ENCODE data around the gene KRT72. TPM values are rescaled to one million over a fixed set of nuclear protein-coding genes. Genes with fewer than 3 reads are reported as not detected.

The KRT72 gene
- polyA plus RNA-seq, 1 donor (not counting 4 experiments of a cell fraction or from before 2014, with no cell fraction given): not detected

GRCh38 chr12:52602552-52602951 lies 1.3 kb upstream of the KRT72 start:
- FAIRE-seq: no peak
- DNase-seq (ENCODE audit: low read depth, low spot score): no peak
- dilution Hi-C loops (cut with MboI; ENCODE audit: extremely low pct_ligation_motif_present, low sequenced_read_pairs): no loop called here

GRCh38 chr12:52601671-52602070 lies 408 bp upstream of the KRT72 start:
- no peak overlapping the region for H3K27ac ChIP-seq (ENCODE audit: control insufficient read depth, insufficient read depth, low read length)
- TF ChIP-seq CTCF (optimal IDR thresholded peaks at IDR 0.05 in 1 of 3, IDR thresholded peaks at IDR 0.05 in 1 of 3, conservative IDR thresholded peaks at IDR 0.05 in 1 of 3; ENCODE audit: extremely low read depth in 1 of 3, insufficient read depth in 2 of 3, low read length in 3 of 3): no peak
- TF ChIP-seq EZH2 (IDR thresholded peaks at IDR 0.05; ENCODE audit: low read length): no peak
- H3K9me1 ChIP-seq (ENCODE audit: control insufficient read depth, extremely low read depth, insufficient read depth, low read length): no peaks in the 10 kb centered on the region
- H3K4me2 ChIP-seq (ENCODE audit: control insufficient read depth, extremely low read depth, insufficient read depth, low read depth, low read length): no peak overlapping the region
- no peak for FAIRE-seq
- H3K79me2 ChIP-seq (ENCODE audit: control insufficient read depth, insufficient read depth, low read length): no peaks in the 10 kb centered on the region
- dilution Hi-C loops (cut with MboI; ENCODE audit: extremely low pct_ligation_motif_present, low sequenced_read_pairs): no loop called here
- H3K4me1 ChIP-seq (ENCODE audit: control insufficient read depth, extremely low read depth, insufficient read depth, low read length): no peaks in the 10 kb centered on the region
- no peak overlapping the region for H2AFZ ChIP-seq (ENCODE audit: control insufficient read depth, low read length)
- no peaks in the 10 kb centered on the region for H4K20me1 ChIP-seq (ENCODE audit: control insufficient read depth, extremely low read depth, insufficient read depth, low read length)
- peaks cover 44% of the 10 kb centered on the region for H3K27me3 ChIP-seq (ENCODE audit: control insufficient read depth, extremely low read depth, insufficient read depth, low read length)
- H3K36me3 ChIP-seq (ENCODE audit: control insufficient read depth in 2 of 2, extremely low read depth in 1 of 2, insufficient read depth in 2 of 2, low read length in 2 of 2): no peaks in the 10 kb centered on the region
- H3K9me3 ChIP-seq (ENCODE audit: control insufficient read depth, low read depth, low read length): no peaks in the 10 kb centered on the region
- H3K4me3 ChIP-seq (ENCODE audit: control insufficient read depth in 2 of 3, extremely low read depth in 1 of 3, insufficient read depth in 2 of 3, low read depth in 1 of 3, low read length in 3 of 3): no peak overlapping the region
- H3K9ac ChIP-seq (ENCODE audit: control insufficient read depth, extremely low read depth, insufficient read depth, low read length): no peak overlapping the region
- DNase-seq (ENCODE audit: low read depth, low spot score): no peak

More at GRCh38 chr12:52602552-52602951, 1.3 kb upstream of the KRT72 start:
- no peak overlapping the region for H3K27ac ChIP-seq (ENCODE audit: control insufficient read depth, insufficient read depth, low read length)
- H3K9me3 ChIP-seq (ENCODE audit: control insufficient read depth, low read depth, low read length): no peaks in the 10 kb centered on the region
- no peak overlapping the region for H3K4me3 ChIP-seq (ENCODE audit: control insufficient read depth in 2 of 3, extremely low read depth in 1 of 3, insufficient read depth in 2 of 3, low read depth in 1 of 3, low read length in 3 of 3)
- TF ChIP-seq CTCF (optimal IDR thresholded peaks at IDR 0.05 in 1 of 3, IDR thresholded peaks at IDR 0.05 in 1 of 3, conservative IDR thresholded peaks at IDR 0.05 in 1 of 3; ENCODE audit: extremely low read depth in 1 of 3, insufficient read depth in 2 of 3, low read length in 3 of 3) (no peak), EZH2 (IDR thresholded peaks at IDR 0.05; ENCODE audit: low read length) (no peak)
- no peak overlapping the region for H3K9ac ChIP-seq (ENCODE audit: control insufficient read depth, extremely low read depth, insufficient read depth, low read length)
- H3K4me2 ChIP-seq (ENCODE audit: control insufficient read depth, extremely low read depth, insufficient read depth, low read depth, low read length): no peak overlapping the region
- no peaks in the 10 kb centered on the region for H4K20me1 ChIP-seq (ENCODE audit: control insufficient read depth, extremely low read depth, insufficient read depth, low read length)
- H3K4me1 ChIP-seq (ENCODE audit: control insufficient read depth, extremely low read depth, insufficient read depth, low read length): no peaks in the 10 kb centered on the region
- peaks cover 44% of the 10 kb centered on the region for H3K27me3 ChIP-seq (ENCODE audit: control insufficient read depth, extremely low read depth, insufficient read depth, low read length)
- no peaks in the 10 kb centered on the region for H3K36me3 ChIP-seq (ENCODE audit: control insufficient read depth in 2 of 2, extremely low read depth in 1 of 2, insufficient read depth in 2 of 2, low read length in 2 of 2)
- H2AFZ ChIP-seq (ENCODE audit: control insufficient read depth, low read length): no peak overlapping the region
- H3K79me2 ChIP-seq (ENCODE audit: control insufficient read depth, insufficient read depth, low read length): no peaks in the 10 kb centered on the region
- H3K9me1 ChIP-seq (ENCODE audit: control insufficient read depth, extremely low read depth, insufficient read depth, low read length): no peaks in the 10 kb centered on the region

Measured in keratinocyte (primary cell).